HG03442 (cell line): Measurements from ENCODE around the gene C14orf93.
"Not testable (repeated sequence)": the region's sequence is repeated elsewhere in the genome, so short reads cannot be mapped to it uniquely, and the experiment has no call there.

Source experiments
- ATAC-seq: cut with Tn5 transposase; IDR thresholded peaks from one replicate; pipeline ENCODE4 v1.9.1; 2021; ENCODE audit warnings: mild to moderate bottlenecking, moderate library complexity; ENCODE audit not compliant: unreplicated experiment

Gene C14orf93

GRCh38 chr14:22977434-22977683 is 32.6 kb downstream of the C14orf93 start:
- no peak for ATAC-seq

GRCh38 chr14:22976620-22977433 is 33.1 kb downstream of the C14orf93 start:
- no peak for ATAC-seq

GRCh38 chr14:22974530-22975313 is 35.2 kb downstream of the C14orf93 start:
- no peak for ATAC-seq

- ATAC-seq: peak; percentile 55
Observed at GRCh38 chr14:22973217-22974032, 36.5 kb downstream of the C14orf93 start.

GRCh38 chr14:22972313-22972930 is 37.5 kb downstream of the C14orf93 start:
- ATAC-seq: no peak

GRCh38 chr14:22971152-22971551 is 38.8 kb downstream of the C14orf93 start:
- no peak for ATAC-seq

GRCh38 chr14:22966783-22967269 is 43.1 kb downstream of the C14orf93 start:
- ATAC-seq: no peak

GRCh38 chr14:22965916-22966782 is 43.8 kb downstream of the C14orf93 start:
- ATAC-seq: not testable (repeated sequence)

GRCh38 chr14:22962061-22962676 is 47.8 kb downstream of the C14orf93 start:
- ATAC-seq: no peak

- no peak for ATAC-seq
Observed at GRCh38 chr14:22955702-22956569, 54.0 kb downstream of the C14orf93 start.

- ATAC-seq: no peak
Observed at GRCh38 chr14:22952418-22952817, 57.5 kb downstream of the C14orf93 start.

GRCh38 chr14:22951795-22952194 is 58.1 kb downstream of the C14orf93 start:
- ATAC-seq: not testable (repeated sequence)

GRCh38 chr14:22945642-22946041 is 64.3 kb downstream of the C14orf93 start:
- no peak for ATAC-seq

- no peak for ATAC-seq
Observed at GRCh38 chr14:22939684-22940083, 70.3 kb downstream of the C14orf93 start.
